Nephron (organoid): ENCODE measurements around the gene TRPM1.
A peak's percentile ranks its signal among the peaks of the same experiment; 100 is the strongest.

ENCODE experiments used
- H3K27ac Mint-ChIP-seq, 3 experiments: 2 replicates each; pipeline ENCODE4 v1.8.0; 2020; ENCODE audit warnings: mixed read lengths in 3 of 3, mild to moderate bottlenecking in 2 of 3, moderate library complexity in 1 of 3
- H3K27me3 Mint-ChIP-seq: 2 replicates; pipeline ENCODE4 v1.8.0; 2021; ENCODE audit warnings: low read depth, mild to moderate bottlenecking, moderate library complexity, mixed read lengths
- H3K36me3 Mint-ChIP-seq: 2 replicates; pipeline ENCODE4 v1.8.0; 2020; ENCODE audit warnings: low read depth, mixed read lengths
- H3K4me1 Mint-ChIP-seq: 2 replicates; pipeline ENCODE4 v1.8.0; 2020; ENCODE audit warnings: mixed read lengths
- H3K4me3 Mint-ChIP-seq, 3 experiments: 2 replicates each; pipeline ENCODE4 v1.8.0; 2020; ENCODE audit warnings: mild to moderate bottlenecking in 3 of 3, mixed read lengths in 3 of 3, moderate library complexity in 2 of 3
- H3K9me3 Mint-ChIP-seq: 2 replicates; pipeline ENCODE4 v1.8.0; 2020; ENCODE audit warnings: mixed read lengths
- CTCF ChIP-seq, 3 experiments: fragments of 200-600 bp; sonication (generic); IDR thresholded peaks; one replicate each; pipeline ENCODE4 v1.5.0; 2021; ENCODE audit warnings: antibody characterized with exemption in 3 of 3; ENCODE audit not compliant: unreplicated experiment in 3 of 3

TRPM1 gene

GRCh38 chr15:31102039-31102321 is 455 bp upstream of the TRPM1 start:
- H3K4me1 Mint-ChIP-seq: peaks cover 18% of the 10 kb centered on the region
- no peaks in the 10 kb centered on the region for H3K36me3 Mint-ChIP-seq
- no peaks in the 10 kb centered on the region for H3K9me3 Mint-ChIP-seq
- peak overlapping the region in 1 of 3 experiments; percentile 63 for H3K27ac Mint-ChIP-seq
- H3K4me3 Mint-ChIP-seq: no peak overlapping the region
- H3K27me3 Mint-ChIP-seq: no peaks in the 10 kb centered on the region
- TF ChIP-seq CTCF (IDR thresholded peaks at IDR 0.05; ENCODE audit: unreplicated experiment in 3 of 3): no peak

GRCh38 chr15:31100738-31101137 is 787 bp downstream of the TRPM1 start:
- Mint-ChIP-seq H3K27ac (peak overlapping the region in 2 of 3 experiments; percentile 28 to 70), H3K36me3 (no peaks in the 10 kb centered on the region), H3K27me3 (no peaks in the 10 kb centered on the region), H3K4me1 (peaks cover 18% of the 10 kb centered on the region), H3K4me3 (no peak overlapping the region), H3K9me3 (no peaks in the 10 kb centered on the region)
- TF ChIP-seq CTCF (IDR thresholded peaks at IDR 0.05; ENCODE audit: unreplicated experiment in 3 of 3): no peak

- H3K4me1 Mint-ChIP-seq: peaks cover 12% of the 10 kb centered on the region
- no peaks in the 10 kb centered on the region for H3K36me3 Mint-ChIP-seq
- no peak for TF ChIP-seq CTCF (IDR thresholded peaks at IDR 0.05; ENCODE audit: unreplicated experiment in 3 of 3)
- no peaks in the 10 kb centered on the region for H3K9me3 Mint-ChIP-seq
- peak overlapping the region; percentile 80 to 96 (median 91) for H3K27ac Mint-ChIP-seq
- H3K27me3 Mint-ChIP-seq: no peaks in the 10 kb centered on the region
- no peak overlapping the region for H3K4me3 Mint-ChIP-seq
Observed at GRCh38 chr15:31098953-31099740, 2.4 kb downstream of the TRPM1 start.

GRCh38 chr15:31098491-31098917 is 3.0 kb downstream of the TRPM1 start:
- H3K9me3 Mint-ChIP-seq: no peaks in the 10 kb centered on the region
- H3K4me1 Mint-ChIP-seq: peaks cover 12% of the 10 kb centered on the region

GRCh38 chr15:31096563-31096962 is 5.0 kb downstream of the TRPM1 start:
- no peak for TF ChIP-seq CTCF (IDR thresholded peaks at IDR 0.05; ENCODE audit: unreplicated experiment in 3 of 3)
- Mint-ChIP-seq H3K4me1 (peaks cover 12% of the 10 kb centered on the region), H3K4me3 (no peak overlapping the region), H3K36me3 (no peaks in the 10 kb centered on the region), H3K27ac (no peak overlapping the region), H3K9me3 (no peaks in the 10 kb centered on the region), H3K27me3 (no peaks in the 10 kb centered on the region)

More at GRCh38 chr15:31098491-31098917, 3.0 kb downstream of the TRPM1 start:
- no peak for TF ChIP-seq CTCF (IDR thresholded peaks at IDR 0.05; ENCODE audit: unreplicated experiment in 3 of 3)
- H3K27me3 Mint-ChIP-seq: no peaks in the 10 kb centered on the region
- H3K36me3 Mint-ChIP-seq: no peaks in the 10 kb centered on the region
- H3K27ac Mint-ChIP-seq: peak overlapping the region; percentile 80 to 96 (median 91)
- H3K4me3 Mint-ChIP-seq: peak overlapping the region in 1 of 3 experiments; percentile 38

- H3K27ac Mint-ChIP-seq: no peak overlapping the region
- no peaks in the 10 kb centered on the region for H3K27me3 Mint-ChIP-seq
- H3K4me1 Mint-ChIP-seq: no peaks in the 10 kb centered on the region
- no peak overlapping the region for H3K4me3 Mint-ChIP-seq
- H3K9me3 Mint-ChIP-seq: peaks cover 9% of the 10 kb centered on the region
- H3K36me3 Mint-ChIP-seq: no peaks in the 10 kb centered on the region
- no peak for TF ChIP-seq CTCF (IDR thresholded peaks at IDR 0.05; ENCODE audit: unreplicated experiment in 3 of 3)
Observed at GRCh38 chr15:31091481-31091880, 10.0 kb downstream of the TRPM1 start.
